ENCODE measurements around the gene CERK. TPM values are rescaled to one million over a fixed set of nuclear protein-coding genes. Genes with fewer than 3 reads are reported as not detected.

CERK gene
- total RNA-seq, 1 donor from 2014 or later, result 103 TPM

DNA sequence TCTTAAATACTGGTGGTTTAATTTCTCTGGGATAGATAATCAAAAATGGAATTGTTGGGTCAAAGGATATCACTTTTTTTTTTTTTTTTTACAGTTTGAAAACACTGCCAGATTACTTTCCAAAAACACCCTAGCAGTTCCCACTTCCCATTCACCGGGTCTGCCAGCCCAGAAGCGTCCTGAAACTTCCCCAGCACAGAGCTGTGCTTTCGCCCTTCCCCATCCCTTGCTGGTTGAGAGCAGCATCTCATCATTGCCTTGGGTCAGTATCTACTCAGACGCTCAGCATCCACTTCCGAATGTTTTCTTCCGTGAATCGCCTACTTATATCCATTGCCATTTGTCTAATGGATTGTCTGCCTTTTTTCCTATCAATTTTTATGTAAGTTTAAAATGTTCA is 5.5 kb downstream of the CERK start:
- DNase-seq (ENCODE audit: low read depth, low spot score), result no peak

DNA sequence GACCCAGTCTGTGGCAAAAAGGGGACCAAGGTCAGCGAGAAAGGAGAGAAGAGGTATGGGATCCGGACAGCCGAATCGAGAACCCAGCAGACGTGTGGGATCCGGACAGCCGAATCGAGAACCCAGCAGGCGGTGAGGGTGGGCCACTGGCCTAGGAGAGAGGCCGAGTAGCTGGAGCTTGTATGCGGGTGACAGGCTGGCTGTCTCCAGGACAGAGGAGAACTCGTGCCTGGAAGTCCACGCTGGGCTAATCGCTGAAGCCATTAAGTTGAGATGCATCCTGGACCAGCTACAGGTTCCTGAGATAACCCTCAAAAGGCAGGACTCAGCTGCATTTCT is 6.0 kb downstream of the CERK start:
- DNase-seq (ENCODE audit: low read depth, low spot score), result no peak

GRCh38 chr22:46731246-46732040 is 6.6 kb downstream of the CERK start:
- DNase-seq (ENCODE audit: low read depth, low spot score), result no peak

DNA sequence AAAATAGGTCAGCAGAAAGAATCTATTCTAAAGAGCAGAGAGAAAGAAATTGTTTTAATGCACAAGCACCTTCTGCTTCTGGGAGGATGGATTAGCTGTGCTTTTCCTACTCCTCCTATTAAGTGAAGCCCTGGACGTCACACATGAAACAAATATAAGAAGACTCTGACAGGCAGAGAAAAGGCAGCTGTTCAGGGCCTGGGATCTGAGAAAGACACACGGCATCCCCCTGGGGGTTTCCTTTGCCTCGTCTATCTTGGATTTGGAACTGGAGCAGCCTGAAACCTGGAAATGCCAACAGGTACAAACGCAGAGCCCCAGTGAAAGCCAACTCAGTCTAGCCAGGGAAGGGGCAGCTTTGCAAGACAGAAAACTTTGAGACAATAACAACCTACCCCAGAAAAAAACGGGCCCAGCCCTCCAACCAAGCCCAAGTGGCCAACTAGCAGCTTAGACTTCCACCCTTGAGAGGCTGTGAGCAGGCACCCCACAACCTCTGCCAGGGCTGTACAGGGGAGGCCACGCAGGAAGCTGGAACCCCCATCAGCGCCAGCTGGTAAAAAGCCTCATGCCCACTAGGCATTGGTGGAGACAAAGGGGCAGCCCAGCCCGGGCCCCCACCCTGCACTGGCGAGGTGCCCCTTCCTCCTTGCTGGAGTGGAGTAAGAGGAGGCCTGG is 7.3 kb downstream of the CERK start:
- no peak for DNase-seq (ENCODE audit: low read depth, low spot score)

GRCh38 chr22:46728470-46728869 is 9.6 kb downstream of the CERK start:
- DNase-seq (ENCODE audit: low read depth, low spot score), result no peak

DNA sequence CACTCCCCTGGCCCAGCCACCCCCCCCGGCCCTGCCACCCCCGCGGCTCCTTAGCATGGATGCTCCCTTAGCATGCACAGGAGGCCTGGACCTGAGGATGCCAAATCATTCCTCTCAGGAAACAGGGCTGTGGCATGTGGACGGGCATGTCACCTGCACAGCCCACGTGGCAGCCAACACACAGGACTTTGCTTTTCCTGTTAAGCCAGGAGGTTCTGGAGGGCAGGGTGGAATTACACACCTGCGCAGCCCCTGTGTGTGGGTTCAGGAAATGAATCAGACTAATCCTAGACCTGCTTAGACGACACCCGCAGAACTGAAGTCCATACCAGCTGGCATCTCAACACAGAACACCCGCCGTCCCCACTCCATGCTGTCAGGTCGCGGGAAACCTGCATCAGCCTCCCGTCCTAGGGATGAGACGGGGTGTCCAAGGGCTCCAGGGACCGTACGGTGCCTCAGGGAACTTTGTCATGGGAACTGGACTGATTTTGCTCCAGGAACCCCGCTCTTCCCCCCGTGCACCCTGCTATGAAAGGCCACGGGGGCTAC is 10.2 kb downstream of the CERK start:
- no peak for DNase-seq (ENCODE audit: low read depth, low spot score)

DNA sequence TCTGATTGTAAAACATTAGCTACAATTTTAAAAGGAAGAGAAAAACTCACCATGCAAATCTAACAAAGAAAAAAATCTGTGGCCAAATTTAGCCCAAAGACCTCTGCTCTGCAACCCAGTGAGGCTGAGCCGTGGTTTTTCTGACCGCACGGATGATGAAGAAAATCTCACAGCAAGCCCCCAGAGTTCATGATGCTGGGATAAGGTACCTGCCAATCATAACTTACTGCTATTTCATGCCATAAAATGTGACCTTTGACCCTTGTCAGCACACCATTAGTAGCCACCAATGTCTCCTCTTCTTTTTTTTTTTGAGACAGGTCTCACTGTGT is 11.1 kb downstream of the CERK start:
- DNase-seq (ENCODE audit: low read depth, low spot score), result no peak

GRCh38 chr22:46726066-46726985 is 11.7 kb downstream of the CERK start:
- DNase-seq (ENCODE audit: low read depth, low spot score), result no peak

- no peak for DNase-seq (ENCODE audit: low read depth, low spot score)
Observed at GRCh38 chr22:46725096-46725495, 13.0 kb downstream of the CERK start.

DNA sequence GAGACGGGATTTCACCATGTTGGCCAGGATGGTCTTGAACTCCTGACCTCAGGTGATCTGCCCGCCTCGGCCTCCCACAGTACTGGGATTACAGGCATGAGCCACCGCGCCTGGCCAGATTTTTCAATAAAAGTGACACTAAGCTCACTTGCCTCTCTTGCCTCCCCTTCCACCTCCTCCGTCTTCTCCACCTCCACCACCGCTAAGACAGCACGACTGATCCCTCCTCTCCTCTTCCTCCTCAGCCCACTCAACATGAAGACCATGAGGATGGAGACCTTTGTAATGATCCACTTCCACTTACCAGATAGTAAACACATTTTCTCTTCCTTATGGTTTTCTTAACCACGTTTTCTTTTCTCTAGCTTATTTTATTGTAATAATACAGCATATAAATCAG is 14.2 kb downstream of the CERK start:
- no peak for DNase-seq (ENCODE audit: low read depth, low spot score)

DNA sequence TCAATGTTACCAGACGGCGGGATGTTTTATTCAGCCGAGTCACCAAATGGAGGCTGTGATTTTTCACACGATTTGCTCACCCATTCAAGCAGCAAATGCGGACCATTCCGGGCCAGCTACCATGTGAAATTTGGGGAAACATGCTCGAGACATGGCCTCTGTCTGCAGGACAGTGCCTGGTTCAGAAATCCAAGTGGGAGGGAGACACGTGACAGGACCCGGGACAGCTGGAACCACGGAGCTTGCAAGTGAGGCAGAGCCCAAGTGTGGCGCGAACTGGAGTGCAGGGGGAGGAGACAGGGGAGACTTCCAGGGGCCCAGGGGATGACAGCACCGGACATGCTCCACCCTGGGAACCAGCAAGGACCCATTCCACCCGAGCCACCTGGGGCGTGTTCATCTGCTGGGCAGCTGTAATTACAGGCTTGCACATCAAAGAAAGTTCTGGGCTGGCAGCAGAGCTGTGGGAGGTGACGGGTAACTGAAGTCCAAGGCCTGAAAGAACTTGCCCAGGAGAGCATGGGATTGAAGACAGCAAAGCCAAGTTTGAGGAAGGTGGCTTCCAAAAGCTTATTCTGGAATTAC is 16.5 kb downstream of the CERK start:
- DNase-seq (ENCODE audit: low read depth, low spot score), result no peak

GRCh38 chr22:46719921-46720320 is 18.1 kb downstream of the CERK start:
- no peak for DNase-seq (ENCODE audit: low read depth, low spot score)

DNA sequence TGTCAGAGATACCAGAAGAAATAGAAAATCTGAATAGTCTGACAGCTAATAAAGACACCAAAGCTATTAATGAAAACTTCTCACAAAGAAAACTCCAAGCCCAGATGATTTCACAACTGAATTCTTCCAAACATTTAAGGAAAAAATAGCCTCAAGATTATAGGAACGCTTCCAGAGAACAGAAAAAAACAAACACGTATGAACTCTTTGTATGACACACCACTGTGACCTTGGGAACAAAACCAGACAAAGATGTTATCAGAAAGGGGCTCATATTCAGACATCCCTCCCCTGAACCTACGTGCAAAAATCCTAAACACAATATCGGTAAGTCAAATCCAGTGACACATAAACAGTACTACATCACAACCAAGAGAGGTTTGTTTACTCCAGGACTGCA is 23.5 kb downstream of the CERK start:
- no peak for DNase-seq (ENCODE audit: low read depth, low spot score)

DNA sequence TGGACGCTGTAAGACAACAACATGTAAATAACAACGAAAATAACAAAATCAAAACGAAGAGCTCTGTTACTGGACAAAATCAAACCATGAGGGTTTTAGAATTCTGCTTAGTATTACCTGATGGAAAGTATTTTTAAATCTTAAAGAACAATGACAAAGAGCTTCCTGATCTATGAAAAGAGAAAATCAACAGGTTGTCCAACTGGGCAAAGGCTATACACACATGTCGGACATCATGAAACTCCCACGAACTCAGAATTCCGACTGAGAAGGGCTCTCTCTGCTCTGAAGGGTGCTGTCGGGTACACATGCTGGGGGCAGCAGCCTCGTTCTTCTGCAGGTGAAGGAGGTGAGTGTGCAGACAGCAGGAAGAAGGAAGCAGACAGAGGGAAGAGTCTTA is 25.8 kb downstream of the CERK start:
- no peak for DNase-seq (ENCODE audit: low read depth, low spot score)

- DNase-seq (ENCODE audit: low read depth, low spot score), result no peak
Observed at GRCh38 chr22:46710806-46711205, 27.2 kb downstream of the CERK start.

DNA sequence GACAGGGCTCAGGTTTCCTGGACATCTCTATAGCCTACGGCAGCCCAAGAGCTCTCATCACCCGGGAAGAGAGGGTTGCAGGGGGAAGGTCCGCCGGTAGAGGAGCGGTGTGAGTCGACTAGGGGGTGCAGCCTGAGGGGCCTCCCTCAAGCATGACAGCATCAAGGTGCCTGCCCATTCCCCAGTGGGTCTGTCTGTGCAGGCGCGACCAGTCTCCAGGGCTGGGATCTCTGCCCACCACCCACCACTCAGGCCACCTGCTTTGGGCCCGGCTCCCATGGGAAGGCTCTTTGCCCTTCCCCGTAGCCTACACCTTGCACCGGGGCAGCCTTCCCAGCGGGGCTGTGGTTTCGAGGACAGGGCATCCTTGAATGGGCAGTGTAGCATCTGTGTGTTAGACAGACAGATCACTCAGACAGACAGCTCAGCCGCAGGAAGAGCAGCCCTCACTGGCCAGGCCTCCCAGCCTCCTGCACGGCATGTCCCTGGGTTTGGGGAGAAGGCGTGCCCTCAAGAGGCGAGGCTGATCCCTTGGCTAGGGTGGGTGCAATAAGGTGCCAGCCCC is 29.2 kb downstream of the CERK start:
- DNase-seq (ENCODE audit: low read depth, low spot score), result no peak

DNA sequence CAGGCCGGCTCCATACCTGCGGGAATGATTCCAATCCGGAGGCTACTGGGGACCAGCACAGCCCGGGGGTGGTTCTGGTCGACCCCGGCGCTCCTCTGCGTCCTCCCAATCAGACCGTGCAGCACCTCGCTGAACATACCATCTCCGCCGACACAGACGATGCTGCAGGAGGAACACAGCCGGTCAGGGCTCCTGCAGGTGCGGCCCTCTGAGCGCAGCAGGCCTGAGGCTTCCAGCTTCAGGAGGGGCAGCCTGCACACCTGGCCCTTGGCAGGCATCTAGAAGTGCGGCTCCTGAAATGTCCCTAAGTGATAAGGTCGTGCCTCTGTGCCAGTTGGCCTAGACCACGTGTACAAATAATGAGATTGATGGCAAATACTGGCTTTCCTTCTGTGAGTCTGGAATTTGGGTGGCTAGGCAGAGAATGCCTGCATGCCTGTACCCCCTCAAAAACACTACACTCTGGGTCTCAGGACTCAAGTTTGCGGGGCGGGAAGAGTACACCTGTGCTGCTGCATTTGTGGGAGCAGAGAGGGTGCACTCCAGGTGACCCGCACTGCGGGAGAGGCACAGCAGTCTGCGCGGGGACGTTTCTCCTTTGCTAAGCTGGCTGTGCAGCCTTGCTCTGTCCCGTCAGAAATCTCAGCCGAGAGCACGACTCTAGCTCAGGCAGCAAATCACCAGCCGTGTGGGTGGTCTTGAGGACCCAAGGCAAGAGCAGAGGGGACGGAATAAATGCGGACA is 30.1 kb downstream of the CERK start:
- no peak for DNase-seq (ENCODE audit: low read depth, low spot score)

- no peak for DNase-seq (ENCODE audit: low read depth, low spot score)
Observed at GRCh38 chr22:46707305-46707704, 30.7 kb downstream of the CERK start.

GRCh38 chr22:46706060-46706459 is 32.0 kb downstream of the CERK start:
- DNase-seq (ENCODE audit: low read depth, low spot score), result no peak

DNA sequence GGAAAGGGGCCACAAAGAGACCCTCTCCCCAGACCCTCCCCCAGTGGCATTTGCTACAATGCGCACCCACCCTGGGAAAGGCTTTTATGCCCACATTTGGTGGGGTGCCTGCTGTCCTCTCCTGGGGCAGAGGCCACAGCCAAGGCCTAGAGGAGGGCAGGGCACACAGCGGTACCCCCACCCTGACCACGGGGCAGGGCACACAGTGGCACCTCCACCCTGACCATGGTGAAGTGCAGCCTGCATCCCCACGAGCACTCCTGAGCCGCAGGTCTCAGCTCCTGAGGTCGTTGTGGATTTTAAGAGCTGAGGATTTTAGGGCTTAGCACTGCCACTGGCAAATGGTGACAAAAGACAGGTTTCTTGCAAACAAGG is 34.1 kb downstream of the CERK start:
- DNase-seq (ENCODE audit: low read depth, low spot score), result no peak
